HG02759 (cell line): ENCODE results near the gene ESR1.
A peak's percentile ranks its signal among the peaks of the same experiment; 100 is the strongest.
"Not testable (repeated sequence)": the region's sequence is repeated elsewhere in the genome, so short reads cannot be mapped to it uniquely, and the experiment has no call there.

Experiments
- ATAC-seq: cut with Tn5 transposase; IDR thresholded peaks from one replicate; pipeline ENCODE4 v1.9.1; 2021; ENCODE audit warnings: mild to moderate bottlenecking, moderate library complexity; ENCODE audit not compliant: unreplicated experiment

ESR1 gene

DNA sequence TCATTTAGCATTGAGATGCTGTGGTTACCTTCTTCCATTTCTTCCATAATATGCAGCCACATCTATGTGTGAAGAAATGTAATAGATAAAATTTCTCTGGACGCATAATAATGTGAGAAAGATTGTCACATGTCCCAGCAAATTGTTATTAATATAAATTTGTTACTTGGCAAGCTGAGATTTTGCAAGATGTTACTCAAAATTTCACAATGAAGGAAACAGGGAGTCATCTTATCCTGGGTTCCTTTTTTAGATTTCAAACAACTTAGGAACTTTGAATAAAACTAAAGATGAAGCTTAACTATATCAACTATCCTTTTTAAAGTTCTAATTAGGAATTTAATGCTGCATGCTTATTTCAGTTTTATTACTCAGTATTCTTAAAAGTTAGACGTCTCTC lies 3.6 kb downstream of the ESR1 start:
- ATAC-seq = no peak

DNA sequence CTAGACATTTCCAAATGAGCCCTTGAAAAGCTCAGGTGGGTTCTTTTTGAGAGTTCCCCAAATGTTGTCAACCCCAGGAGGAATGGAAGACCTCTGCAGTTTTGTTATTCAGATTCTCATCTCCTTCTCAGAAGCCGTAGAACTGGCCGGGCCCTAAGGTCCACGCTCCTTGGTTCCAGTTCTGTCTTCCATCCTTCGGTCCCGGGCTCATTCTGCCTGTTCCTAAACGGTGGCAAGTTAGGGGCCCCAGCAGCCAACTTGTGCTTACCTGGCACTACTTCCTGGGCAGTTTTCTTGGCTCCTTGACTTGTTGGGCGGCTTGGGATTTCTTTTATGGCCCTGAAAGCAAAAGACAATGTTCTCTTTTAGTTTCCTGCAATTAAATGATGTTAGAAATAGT lies 6.4 kb downstream of the ESR1 start:
- ATAC-seq = no peak

DNA sequence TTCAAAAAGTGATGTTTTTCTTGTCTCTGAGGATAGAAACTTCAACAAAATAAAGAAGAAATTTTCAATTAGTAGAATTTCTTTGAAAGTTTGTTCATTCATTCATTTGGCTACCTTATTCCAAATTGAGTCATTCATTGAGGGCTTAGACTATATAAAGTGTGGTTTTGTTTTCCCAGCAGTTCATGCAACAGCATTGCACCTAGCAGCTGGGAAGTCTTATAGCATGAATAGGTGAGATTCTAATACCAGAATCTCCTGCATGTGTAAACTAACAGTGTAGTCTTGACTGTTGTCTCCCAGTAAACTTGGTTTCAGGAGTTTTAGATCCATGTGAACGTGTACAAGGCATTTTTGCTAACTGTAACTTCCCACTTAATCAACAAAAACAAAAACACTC lies 7.1 kb downstream of the ESR1 start:
- ATAC-seq = no peak

DNA sequence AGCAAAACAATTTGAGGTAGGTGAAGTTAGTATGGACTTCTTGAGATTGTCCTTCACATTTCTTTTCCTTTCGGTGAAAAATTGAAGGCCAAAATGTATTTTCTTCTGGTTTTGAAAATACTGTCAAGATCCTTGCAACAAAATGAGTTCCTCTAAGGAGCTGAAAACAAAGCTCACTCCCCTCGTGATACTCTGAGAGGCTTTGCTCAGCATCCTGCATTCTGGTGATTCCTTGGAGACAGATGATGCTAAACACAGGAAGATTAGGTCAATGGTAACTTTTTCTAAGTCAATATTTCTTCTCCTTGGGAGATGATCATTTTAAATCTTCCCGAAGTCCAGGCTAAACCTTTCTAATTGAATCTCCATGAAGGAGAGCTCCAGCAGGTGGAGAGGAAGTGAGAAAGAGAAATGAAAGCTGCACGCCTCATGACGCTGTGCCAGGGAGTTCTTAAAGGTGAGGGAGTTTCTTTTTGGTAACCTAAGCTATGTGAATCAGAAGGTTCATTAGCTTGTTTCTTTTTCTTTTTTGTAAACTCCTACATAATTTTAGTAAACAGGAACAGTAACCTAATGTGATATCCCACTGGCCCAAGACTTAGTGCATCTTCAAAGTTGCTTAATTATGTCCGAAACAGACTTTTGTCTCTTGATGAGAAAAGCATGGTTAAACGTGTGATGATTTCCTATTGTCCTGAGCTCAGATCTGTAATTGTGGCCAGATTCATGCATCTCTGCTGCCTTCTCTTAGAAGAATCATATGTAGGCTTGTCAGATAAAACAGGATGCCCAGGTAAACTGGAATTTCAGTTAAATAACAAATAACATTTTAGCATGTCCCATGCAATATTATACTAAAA lies 15.0 kb downstream of the ESR1 start:
- peak; percentile 97 for ATAC-seq

DNA sequence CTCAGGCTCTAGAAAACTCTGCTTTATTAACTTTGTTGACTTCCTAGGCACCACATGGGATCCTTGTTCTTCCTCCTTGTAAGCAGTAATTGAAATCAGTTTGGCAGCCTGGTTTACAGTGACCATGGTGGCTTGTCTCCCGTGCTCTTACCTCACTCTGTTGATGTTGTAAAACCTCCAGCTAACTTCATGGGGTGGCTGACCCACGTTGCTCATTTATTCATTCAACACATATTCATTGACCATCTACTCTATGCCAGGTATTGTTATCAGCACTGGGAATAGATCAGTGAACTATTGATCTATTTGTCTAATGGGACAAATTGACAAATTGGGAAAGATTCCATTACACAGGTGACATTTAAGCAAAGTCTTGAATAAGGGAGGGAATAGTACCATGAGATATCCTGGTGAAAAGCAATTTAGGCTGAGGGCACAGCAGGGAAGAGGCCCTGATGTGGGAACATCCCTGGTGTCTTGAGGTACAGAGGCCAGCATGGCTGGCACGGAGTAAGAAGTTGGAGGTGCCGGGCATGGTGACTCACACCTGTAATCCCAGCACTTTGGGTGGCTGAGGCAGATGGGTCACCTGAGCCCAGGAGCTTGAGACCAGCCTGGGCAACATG lies 19.1 kb downstream of the ESR1 start:
- no peak for ATAC-seq

DNA sequence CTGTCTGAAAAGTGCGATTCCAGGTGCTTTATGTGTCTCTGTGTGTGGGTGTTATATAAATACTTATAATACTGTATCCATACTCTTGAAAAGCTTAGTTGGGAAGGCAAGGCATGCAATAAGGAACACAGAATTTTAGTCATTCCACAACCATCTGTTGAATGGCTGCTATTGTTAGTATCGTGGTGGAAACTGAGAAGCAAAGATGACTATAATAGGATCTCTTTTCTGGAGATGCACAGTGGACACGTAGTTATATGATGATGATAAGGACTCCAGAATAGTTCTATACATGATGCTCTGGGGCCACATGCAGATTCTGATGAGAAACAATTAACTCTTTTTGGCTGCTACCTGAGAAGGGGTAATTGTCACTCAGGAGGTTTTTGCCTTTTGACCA lies 25.2 kb downstream of the ESR1 start:
- no peak for ATAC-seq

DNA sequence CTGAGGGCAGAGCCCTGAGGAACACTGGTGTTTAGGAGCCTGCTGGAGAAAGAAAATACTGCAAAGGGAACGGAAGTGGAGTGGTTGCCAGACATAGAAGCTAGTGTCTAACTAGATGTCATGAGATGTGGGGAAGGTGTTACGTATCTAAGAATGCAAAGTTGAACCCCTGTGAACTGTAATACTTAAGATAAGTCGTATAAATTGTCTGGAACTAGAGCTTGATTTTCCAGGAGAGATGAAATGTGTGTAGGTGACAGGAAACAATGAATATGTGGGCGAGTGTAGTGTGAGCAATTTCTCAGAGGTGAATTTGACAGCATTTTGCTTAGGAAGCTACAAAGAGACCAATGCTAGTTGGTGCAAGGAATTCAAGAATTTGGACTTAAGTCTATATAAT lies 27.9 kb downstream of the ESR1 start:
- no peak for ATAC-seq

DNA sequence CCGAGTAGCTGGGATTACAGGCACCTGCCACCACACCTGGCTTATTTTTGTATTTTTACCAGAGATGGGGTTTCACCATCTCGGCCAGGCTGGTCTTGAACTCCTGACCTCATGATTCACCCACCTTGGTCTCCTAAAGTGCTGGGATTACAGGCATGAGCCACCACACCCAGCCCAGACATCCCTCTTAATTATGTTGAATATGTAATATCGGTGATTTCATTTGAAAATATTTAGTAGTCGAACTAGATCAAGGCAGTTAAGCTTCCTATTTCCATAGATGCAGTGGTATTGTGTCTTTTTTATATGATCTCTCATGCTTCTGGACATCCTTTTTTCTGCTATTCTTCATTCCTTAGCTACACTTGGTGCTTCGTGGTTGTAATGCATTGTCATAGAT lies 29.7 kb downstream of the ESR1 start:
- no peak for ATAC-seq

DNA sequence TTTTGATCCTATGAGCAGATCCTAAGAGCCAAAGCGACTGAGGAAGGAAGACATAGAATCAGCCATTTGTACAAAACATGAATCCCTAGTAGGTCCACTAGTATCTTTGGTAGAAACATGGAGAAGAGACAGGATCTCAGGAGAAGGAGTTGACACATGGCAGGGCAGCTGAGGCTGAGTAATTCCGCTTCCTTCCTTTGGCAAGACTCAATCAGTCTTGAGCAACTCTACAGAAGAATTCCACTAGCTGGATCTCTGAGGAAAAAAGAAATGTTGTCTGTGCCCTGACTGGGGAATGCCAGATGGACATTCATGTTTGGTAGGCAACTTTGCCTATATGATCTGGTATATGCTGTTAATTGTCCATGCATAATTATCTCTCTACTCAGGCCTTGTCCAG lies 35.3 kb downstream of the ESR1 start:
- ATAC-seq = no peak

DNA sequence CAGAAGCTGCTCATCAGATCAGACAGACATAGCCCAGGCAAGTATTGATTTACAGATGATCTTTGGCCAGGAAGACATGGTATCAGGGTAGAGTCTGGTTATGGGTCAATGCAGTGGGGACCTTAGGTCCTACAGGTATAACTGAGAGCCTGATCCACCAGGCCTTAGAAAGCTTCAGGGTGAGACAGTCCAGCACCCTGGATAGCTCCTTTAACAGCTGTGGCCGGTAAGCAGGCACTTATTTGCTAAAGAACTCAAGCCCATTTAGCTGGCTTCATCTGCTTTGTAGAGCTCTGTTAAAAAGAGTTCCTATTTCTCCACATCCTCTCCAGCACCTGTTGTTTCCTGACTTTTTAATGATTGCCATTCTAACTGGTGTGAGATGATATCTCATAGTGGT lies 39.6 kb downstream of the ESR1 start:
- no peak for ATAC-seq

DNA sequence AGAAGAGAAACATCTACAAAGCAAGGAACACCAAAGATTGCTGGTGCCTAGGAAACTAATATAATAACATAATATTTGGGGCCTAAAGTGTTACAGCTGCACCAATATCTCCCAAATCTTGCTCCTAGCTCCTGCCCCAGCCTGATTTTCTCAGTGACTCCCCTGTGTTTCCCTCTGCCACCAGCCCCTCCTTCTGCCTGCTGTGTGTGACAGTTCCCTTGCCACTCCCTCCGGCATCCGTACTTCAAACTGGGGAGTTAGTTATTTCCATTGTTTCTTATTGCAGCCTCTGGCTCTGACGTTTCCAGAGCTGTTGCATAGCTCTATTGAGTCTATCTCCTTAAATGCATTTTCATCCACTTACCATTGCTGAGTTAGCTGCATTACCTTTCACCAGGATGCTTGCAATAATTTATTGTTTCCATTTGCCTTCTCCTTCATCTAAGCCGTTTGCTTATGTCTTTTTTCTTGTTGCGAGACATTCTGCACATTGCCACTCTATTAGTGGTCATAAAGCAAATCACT lies 43.1 kb downstream of the ESR1 start:
- ATAC-seq = no peak

DNA sequence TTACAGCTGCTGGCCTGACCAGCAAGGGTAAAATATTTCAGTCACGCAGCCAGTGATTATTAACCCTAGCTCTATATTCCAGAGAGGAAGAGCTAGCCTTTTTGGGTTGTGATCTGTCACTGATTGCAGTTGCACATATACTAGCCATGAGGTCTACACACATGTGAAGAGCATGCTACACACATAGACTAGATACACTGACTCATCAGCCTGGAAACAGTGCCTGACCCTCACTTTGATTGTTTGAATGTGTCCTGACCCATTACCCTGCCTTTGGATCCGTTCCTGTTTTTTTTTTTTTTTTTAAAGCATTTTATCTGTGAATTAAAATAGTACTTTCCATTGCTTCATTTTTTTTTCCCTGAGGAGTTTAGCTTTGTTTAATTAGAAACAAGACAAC lies 50.8 kb downstream of the ESR1 start:
- ATAC-seq = no peak

DNA sequence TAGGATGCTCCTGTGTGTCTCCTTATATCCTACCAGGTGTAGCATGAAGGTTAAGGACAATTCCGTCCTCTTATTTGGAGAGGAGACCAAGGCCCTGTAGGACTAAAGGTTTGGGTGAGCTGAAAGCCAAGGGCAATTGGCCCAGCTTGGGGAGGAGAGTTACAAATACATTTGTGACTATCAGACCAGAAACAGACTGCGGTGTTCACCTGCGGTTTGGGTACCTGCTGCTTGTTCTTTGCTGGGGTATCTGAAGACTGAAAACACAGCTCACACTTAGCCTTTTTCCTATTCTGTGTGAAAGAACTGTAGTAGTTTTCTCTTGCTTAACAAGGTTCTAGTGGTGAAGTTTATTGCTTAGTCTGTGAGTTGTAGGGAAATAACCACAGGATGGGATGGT lies 55.0 kb downstream of the ESR1 start:
- no peak for ATAC-seq

DNA sequence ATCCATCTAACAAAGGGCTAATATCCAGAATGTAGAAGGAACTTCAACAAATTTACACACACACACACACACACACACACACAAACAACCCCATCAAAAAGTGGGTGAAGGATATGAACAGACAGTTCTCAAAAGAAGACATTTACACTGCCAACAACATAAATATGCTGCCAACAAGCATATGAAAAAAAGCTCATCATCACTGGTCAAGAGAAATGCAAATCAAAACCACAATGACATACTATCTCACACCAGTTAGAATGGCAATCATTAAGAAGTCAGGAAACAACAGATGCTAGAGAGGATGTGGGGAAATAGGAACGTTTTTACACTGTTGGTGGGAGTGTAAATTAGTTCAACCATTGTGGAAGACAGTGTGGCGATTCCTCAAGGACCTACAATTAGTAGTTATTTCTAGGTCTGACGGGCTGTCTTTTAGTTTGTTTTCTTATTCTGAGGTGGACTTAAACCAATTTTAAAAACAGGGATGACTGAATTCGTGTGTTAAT lies 59.9 kb downstream of the ESR1 start:
- not testable (repeated sequence) for ATAC-seq

DNA sequence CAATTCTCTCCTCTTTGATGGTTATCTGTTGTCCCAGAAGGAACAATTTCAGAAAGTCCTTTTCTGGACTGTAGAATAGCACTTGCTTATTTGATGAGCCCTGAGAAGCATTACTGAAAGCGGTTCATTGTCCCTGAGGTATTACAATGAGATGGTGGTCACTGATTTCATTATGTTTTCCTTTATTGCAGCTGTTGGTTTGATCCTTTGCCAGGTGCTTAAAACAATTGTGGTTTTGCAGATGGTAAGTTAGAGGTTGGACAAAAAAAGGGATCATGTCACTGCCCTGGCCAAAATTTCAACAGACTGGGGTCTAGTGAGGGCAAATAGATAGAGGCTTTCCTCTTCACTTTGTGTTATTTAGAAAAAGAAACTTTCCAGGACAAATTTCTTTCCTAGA lies 61.9 kb downstream of the ESR1 start:
- ATAC-seq = no peak

DNA sequence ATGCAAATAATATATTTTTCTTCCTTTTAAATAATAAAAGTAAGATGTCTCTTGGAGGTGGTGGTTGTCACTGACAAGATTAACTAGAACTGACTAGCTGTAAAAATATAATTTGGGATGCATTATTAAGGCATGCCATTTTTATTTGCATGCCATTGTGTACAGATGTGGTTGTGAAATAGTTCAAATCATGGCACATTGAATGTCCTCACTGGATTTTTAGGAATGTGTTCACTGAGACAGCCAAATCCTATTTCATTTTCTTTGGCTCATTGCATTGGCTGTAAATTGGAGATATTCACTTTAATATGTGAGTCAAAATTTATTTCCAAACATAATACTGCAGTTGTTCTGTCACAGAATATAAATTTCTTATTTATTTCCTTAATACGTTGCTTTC lies 62.3 kb downstream of the ESR1 start:
- ATAC-seq = no peak

DNA sequence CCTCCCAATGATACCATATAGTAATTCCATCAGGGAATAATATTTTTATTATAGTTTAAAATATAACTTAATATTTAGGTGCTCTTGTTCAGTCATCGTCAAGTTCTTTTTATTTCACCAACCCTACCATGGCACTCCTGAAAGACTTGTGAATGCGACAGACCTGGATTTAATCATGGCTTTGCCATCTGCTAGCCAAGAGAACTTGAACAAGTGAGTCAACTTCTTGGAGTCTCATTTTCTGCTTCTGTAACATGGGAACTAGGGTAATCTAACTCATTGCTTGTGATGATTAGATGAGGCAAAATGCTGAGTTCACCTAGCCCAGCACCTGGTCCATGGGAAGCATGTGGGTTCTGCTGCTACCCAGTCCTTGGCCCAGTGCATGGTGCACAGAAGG lies 62.9 kb downstream of the ESR1 start:
- ATAC-seq = no peak

DNA sequence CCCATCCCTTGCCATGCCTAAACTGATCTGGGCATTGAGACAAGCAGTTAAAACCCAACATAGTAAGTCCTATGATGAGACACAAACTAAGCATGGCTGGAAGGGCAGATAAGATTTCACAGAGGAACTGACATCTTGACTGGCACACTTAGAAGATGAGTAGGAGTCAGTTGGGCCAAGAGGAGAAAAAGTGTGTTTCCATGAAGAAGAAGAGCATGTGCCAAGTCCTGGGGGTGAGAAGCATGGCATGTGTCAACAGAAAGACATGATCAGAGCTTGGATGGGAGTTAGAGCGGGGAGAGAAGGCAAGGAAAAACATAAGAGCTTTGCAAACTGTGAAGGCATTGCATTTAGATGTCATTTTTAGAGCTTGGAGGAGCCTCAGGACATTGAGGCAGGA lies 68.0 kb downstream of the ESR1 start:
- ATAC-seq = no peak

DNA sequence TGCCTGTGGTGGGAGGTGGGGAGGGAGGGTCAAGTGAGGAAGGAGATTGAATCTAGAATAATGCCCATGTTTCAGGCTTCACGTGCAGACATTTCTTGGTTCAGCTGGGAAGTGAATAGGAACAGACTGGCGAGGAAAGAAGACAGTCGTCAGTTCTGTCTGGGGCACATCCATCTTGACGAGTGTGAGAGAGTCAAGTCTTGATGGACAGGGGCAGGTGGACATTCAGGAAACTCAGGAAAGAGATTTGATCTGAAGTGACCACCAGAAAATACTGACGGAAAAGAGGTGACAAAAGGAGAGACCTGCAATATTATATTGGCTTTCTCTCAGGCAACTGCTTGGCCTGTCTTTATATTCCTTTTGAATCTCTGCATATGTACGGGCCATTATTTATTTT lies 68.6 kb downstream of the ESR1 start:
- ATAC-seq = no peak

DNA sequence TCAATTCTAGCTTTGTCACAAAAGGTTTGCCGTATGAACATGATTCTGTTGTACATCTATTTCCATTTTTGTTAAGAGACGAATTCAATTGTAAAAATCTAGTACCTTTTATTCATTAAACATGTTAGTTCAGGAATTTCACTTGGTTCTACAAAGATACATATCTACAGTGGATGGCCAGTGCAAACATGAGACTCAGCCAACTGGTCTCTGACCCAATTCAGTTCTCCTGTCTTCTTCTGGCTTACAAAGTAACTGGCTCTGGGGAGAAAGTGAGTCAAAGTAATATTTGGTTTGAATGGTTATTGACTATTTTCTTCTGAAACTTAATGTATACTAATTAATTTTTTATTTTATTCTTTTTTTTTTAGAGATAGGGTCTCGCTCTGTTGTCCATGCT lies 70.0 kb downstream of the ESR1 start:
- ATAC-seq = no peak

DNA sequence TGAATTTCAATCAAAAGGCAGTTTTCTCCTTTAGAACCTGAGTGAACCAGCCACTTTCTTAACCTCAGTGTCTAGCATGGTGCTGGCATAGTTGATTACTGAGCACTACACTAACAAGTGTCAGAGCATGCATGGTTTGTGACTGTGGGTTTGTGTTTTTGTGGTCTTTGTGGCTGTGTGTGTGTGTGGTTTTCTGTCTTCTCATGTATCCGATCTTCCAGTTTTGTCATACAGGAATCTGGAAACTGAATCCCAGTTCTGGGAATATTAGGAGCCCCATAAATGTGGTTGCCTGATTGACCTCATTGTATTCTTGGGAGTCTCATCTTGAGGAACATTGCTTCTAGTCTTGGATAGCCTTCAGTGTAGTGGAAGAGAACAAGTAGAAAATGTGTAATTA lies 73.7 kb downstream of the ESR1 start:
- no peak for ATAC-seq

DNA sequence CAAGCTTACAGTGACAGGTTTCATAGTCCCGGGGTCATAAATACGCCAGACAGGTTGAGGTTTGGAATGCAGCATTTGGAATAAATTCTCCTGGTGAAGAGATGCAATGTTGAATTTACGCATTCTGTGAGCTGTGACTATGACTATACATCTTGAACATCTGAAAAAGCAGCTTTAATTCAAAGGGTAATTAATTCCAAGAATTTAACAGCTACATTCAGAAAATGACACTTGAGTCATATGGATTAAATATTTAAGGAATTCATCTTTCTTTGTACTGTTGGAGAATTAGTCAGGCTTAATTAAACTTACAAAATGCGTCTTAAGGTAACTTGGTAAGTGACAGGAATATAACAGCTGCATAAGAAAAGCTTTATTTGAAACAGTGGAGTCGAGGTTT lies 74.7 kb downstream of the ESR1 start:
- no peak for ATAC-seq
